Measurements from ENCODE around the gene VSNL1.

- TF ChIP-seq, protein P1, sequence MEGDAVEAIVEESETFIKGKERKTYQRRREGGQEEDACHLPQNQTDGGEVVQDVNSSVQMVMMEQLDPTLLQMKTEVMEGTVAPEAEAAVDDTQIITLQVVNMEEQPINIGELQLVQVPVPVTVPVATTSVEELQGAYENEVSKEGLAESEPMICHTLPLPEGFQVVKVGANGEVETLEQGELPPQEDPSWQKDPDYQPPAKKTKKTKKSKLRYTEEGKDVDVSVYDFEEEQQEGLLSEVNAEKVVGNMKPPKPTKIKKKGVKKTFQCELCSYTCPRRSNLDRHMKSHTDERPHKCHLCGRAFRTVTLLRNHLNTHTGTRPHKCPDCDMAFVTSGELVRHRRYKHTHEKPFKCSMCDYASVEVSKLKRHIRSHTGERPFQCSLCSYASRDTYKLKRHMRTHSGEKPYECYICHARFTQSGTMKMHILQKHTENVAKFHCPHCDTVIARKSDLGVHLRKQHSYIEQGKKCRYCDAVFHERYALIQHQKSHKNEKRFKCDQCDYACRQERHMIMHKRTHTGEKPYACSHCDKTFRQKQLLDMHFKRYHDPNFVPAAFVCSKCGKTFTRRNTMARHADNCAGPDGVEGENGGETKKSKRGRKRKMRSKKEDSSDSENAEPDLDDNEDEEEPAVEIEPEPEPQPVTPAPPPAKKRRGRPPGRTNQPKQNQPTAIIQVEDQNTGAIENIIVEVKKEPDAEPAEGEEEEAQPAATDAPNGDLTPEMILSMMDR (IDR thresholded peaks at IDR 0.05), result no peak
- no peak for TF ChIP-seq EZH2phosphoT487 (IDR thresholded peaks at IDR 0.05)
- TF ChIP-seq EZH2 (IDR thresholded peaks at IDR 0.05), result no peak
Measured at GRCh38 chr2:17557596-17557995, 17.1 kb downstream of the VSNL1 start.
